Measurements from ENCODE around the gene AQP12B. TPM values are rescaled to one million over a fixed set of nuclear protein-coding genes. Genes with fewer than 3 reads are reported as not detected.

AQP12B gene, protein sequence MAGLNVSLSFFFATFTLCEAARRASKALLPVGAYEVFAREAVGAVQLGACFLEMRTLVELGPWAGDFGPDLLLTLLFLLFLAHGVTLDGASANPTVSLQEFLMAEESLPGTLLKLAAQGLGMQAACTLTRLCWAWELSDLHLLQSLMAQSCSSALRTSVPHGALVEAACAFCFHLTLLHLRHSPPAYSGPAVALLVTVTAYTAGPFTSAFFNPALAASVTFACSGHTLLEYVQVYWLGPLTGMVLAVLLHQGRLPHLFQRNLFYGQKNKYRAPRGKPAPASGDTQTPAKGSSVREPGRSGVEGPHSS
- total RNA-seq = not detected in 2 replicates

DNA sequence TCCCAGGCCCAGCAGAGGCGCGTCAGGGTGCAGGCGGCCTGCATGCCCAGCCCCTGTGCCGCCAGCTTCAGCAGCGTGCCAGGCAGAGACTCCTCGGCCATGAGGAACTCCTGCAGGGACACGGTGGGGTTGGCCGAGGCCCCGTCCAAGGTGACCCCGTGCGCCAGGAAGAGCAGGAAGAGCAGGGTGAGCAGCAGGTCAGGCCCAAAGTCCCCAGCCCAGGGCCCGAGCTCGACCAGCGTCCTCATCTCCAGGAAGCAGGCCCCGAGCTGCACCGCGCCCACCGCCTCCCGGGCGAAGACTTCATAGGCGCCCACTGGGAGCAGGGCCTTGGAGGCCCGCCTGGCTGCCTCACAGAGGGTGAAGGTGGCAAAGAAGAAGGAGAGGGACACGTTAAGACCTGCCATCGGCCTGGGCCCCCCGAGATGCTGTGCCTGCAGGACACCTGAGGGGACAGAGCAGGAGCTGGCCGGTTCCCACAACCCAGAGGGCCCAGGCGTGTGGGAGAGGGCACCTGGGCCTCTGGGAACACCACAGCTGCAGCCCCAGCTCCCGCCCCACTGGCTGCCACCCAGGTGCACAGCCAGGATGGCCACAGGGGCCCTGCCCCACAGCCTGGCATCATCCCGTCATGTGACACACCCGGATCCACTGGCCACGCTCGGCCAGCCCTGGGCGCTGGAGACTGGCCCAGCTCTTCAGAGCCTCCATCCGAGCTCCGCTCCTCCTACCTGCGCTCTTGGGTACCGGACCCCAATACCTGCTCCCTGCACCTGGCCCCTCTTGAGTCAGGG lies at the start of gene AQP12B:
Gene AQP12B, minus strand, starts transcription at position 455 of the 794 bp plus-strand sequence. Its CDS starts 48 bp downstream, at position 407.

GRCh38 chr2:240691631-240692420 lies 9.1 kb upstream of the AQP12B start, which contains the start of gene AQP12A:
Gene AQP12A (plus strand): TSS chr2:240691866. CDS start chr2:240691914, 48 bp downstream.

Other genes with a start within 250 kb of the AQP12B start
- gene GPC1, start 247.2 kb downstream of the AQP12B start, total RNA-seq = 112 and 141 TPM in 2 replicates
- gene ANKMY1, start 124.9 kb downstream of the AQP12B start, total RNA-seq = 7.6 and 8.0 TPM in 2 replicates
- gene DUSP28, start 122.5 kb downstream of the AQP12B start, total RNA-seq = 1.8 and 7.5 TPM in 2 replicates
- gene RNPEPL1, start 114.4 kb downstream of the AQP12B start, total RNA-seq = 25.3 and 30.5 TPM in 2 replicates
- gene CAPN10, start 96.2 kb downstream of the AQP12B start, total RNA-seq = 13.7 and 13.9 TPM in 2 replicates
- gene GPR35, start 57.4 kb downstream of the AQP12B start, total RNA-seq = 0.60 and 0.82 TPM in 2 replicates
- gene AQP12A, start 9.0 kb upstream of the AQP12B start, total RNA-seq = not detected in 2 replicates
- gene KIF1A, start 137.3 kb upstream of the AQP12B start, total RNA-seq = under 0.01 TPM in 1 of 2 replicates, not detected in the other
- not detected in 2 replicates for gene AGXT, start 185.9 kb upstream of the AQP12B start, total RNA-seq
- not detected in 2 replicates for gene MAB21L4, start 213.3 kb upstream of the AQP12B start, total RNA-seq
- not detected in 2 replicates for gene CROCC2, start 223.5 kb upstream of the AQP12B start, total RNA-seq